ENCODE measurements around the gene PRR5L. TPM values are rescaled to one million over a fixed set of nuclear protein-coding genes. Genes with fewer than 3 reads are reported as not detected.
A peak's percentile ranks its signal among the peaks of the same experiment; 100 is the strongest.
"Not testable (repeated sequence)": the region's sequence is repeated elsewhere in the genome, so short reads cannot be mapped to it uniquely, and the experiment has no call there.

Gene PRR5L
- total RNA-seq, 2 donors from 2014 or later: 3.2 to 11.8 TPM

GRCh38 chr11:36507824-36508489 is 211.9 kb downstream of the PRR5L start:
- H3K27ac ChIP-seq: peak overlapping the region in 1 of 2 donors; percentile 84
- H3K4me3 ChIP-seq: peak overlapping the region; percentile 80
- TF ChIP-seq CTCF (IDR thresholded peaks at IDR 0.05): no peak

GRCh38 chr11:36508743-36509142 is 212.7 kb downstream of the PRR5L start:
- Histone ChIP-seq H3K4me3 (peak overlapping the region; percentile 80), H3K4me1 (ENCODE audit: control insufficient read depth in 1 of 2, low read depth in 2 of 2) (peaks cover 4 to 15% of the 10 kb centered on the region in 2 donors), H3K27me3 (replicated peaks; ENCODE audit: insufficient read depth) (no peaks in the 10 kb centered on the region), H3K36me3 (no peaks in the 10 kb centered on the region), H3K27ac (peak overlapping the region; percentile 84), H3K9me3 (no peaks in the 10 kb centered on the region)
- DNase-seq (ENCODE audit: low spot score): no peak
- ATAC-seq (ENCODE audit: insufficient number of reproducible peaks, low FRiP score, low read depth): no peak
- TF ChIP-seq CTCF (IDR thresholded peaks at IDR 0.05): no peak

More at GRCh38 chr11:36507824-36508489, 211.9 kb downstream of the PRR5L start:
- no peak for ATAC-seq (ENCODE audit: insufficient number of reproducible peaks, low FRiP score, low read depth)
- no peak for DNase-seq (ENCODE audit: low spot score)
- no peaks in the 10 kb centered on the region for H3K27me3 ChIP-seq (replicated peaks; ENCODE audit: insufficient read depth)
- no peaks in the 10 kb centered on the region for H3K36me3 ChIP-seq
- H3K9me3 ChIP-seq: no peaks in the 10 kb centered on the region
- peaks cover 10 to 22% of the 10 kb centered on the region in 2 donors for H3K4me1 ChIP-seq (ENCODE audit: control insufficient read depth in 1 of 2, low read depth in 2 of 2)

GRCh38 chr11:36509201-36509639 is 213.1 kb downstream of the PRR5L start:
- Histone ChIP-seq H3K27me3 (replicated peaks; ENCODE audit: insufficient read depth) (no peaks in the 10 kb centered on the region), H3K36me3 (no peaks in the 10 kb centered on the region), H3K4me1 (ENCODE audit: control insufficient read depth in 1 of 2, low read depth in 2 of 2) (peaks cover 4 to 15% of the 10 kb centered on the region in 2 donors), H3K9me3 (no peaks in the 10 kb centered on the region), H3K27ac (peak overlapping the region; percentile 84), H3K4me3 (peak overlapping the region; percentile 80)
- no peak for ATAC-seq (ENCODE audit: insufficient number of reproducible peaks, low FRiP score, low read depth)
- no peak for DNase-seq (ENCODE audit: low spot score)
- no peak for TF ChIP-seq CTCF (IDR thresholded peaks at IDR 0.05)

GRCh38 chr11:36509694-36510593 is 213.9 kb downstream of the PRR5L start, which contains the start of gene TRAF6:
Gene TRAF6 (minus strand): TSS chr11:36510272. CDS start chr11:36501515, 8,757 bp downstream.
- Histone ChIP-seq H3K36me3 (no peaks in the 10 kb centered on the region), H3K4me3 (peak within 1 kb of the TSS; percentile 80), H3K9me3 (no peaks in the 10 kb centered on the region), H3K27me3 (replicated peaks; ENCODE audit: insufficient read depth) (no peaks in the 10 kb centered on the region), H3K4me1 (ENCODE audit: control insufficient read depth in 1 of 2, low read depth in 2 of 2) (peaks cover 4 to 15% of the 10 kb centered on the region in 2 donors), H3K27ac (peak within 1 kb of the TSS; percentile 84)
- ATAC-seq (ENCODE audit: insufficient number of reproducible peaks, low FRiP score, low read depth): peak; percentile 94
- DNase-seq (ENCODE audit: low spot score): peak; percentile 49
- peak; percentile 94 for TF ChIP-seq CTCF (IDR thresholded peaks at IDR 0.05)

- no peaks in the 10 kb centered on the region for H3K27me3 ChIP-seq (replicated peaks; ENCODE audit: insufficient read depth)
- H3K4me1 ChIP-seq (ENCODE audit: control insufficient read depth in 1 of 2, low read depth in 2 of 2): peaks cover 4 to 15% of the 10 kb centered on the region in 2 donors
- no peak for DNase-seq (ENCODE audit: low spot score)
- no peaks in the 10 kb centered on the region for H3K36me3 ChIP-seq
- H3K9me3 ChIP-seq: no peaks in the 10 kb centered on the region
- H3K27ac ChIP-seq: peak overlapping the region; percentile 84
- no peak for TF ChIP-seq CTCF (IDR thresholded peaks at IDR 0.05)
- H3K4me3 ChIP-seq: peak overlapping the region; percentile 80
- ATAC-seq (ENCODE audit: insufficient number of reproducible peaks, low FRiP score, low read depth): peak; percentile 17
Measured at GRCh38 chr11:36510594-36510942, 214.5 kb downstream of the PRR5L start.

GRCh38 chr11:36511062-36511461 is 215.0 kb downstream of the PRR5L start:
- H3K27ac ChIP-seq, H3K36me3 ChIP-seq: not testable (repeated sequence)
- peak overlapping the region; percentile 80 for H3K4me3 ChIP-seq

More at GRCh38 chr11:36511062-36511461, 215.0 kb downstream of the PRR5L start:
- not testable (repeated sequence) for H3K27me3 ChIP-seq (replicated peaks; ENCODE audit: insufficient read depth); DNase-seq (ENCODE audit: low spot score); H3K9me3 ChIP-seq; ATAC-seq (ENCODE audit: insufficient number of reproducible peaks, low FRiP score, low read depth)
- H3K4me1 ChIP-seq (ENCODE audit: control insufficient read depth in 1 of 2, low read depth in 2 of 2): peaks cover 4 to 15% of the 10 kb centered on the region in 2 donors

Data from thoracic aorta (tissue), 2 donors.